ENCODE measurements around the gene DMKN. TPM values are rescaled to one million over a fixed set of nuclear protein-coding genes. Genes with fewer than 3 reads are reported as not detected.

The DMKN gene
- total and polyA plus RNA-seq, 4 donors = 79.0 to 278 (median 106) TPM

DNA sequence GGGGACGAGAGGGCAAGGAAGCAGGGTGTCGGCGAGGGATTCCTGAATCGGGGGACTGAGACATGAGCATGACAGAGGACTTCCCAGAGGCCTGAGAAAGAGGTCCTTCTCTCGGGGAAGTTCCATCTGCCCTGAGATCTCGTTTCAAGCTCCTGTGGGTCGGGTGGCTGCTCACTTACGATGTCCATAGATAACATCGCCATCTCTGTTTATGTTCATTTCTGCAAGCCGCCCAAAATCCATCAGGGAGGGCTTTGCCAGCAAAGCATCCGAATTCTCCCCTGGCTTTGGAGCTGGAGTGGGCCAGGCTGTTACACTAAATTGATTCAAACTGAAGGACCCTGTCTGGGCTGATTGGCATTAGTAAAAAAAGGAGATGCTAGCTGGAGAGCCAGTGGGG, 5.9 kb downstream of the DMKN start:
- 78 to 83% methylated on average over 11 of the region's 11 CpGs for WGBS, 2 donors
- H3K9ac ChIP-seq (ENCODE audit: insufficient read depth in 1 of 2, low read length in 2 of 2) = no peak overlapping the region
- no peaks in the 10 kb centered on the region for H3K9me3 ChIP-seq (ENCODE audit: control insufficient read depth in 4 of 4, insufficient read depth in 3 of 4, low read length in 3 of 4)
- H3K27ac ChIP-seq (ENCODE audit: low read depth in 1 of 2, low read length in 1 of 2) = no peak overlapping the region
- peaks cover 0 to 8% (median 0%) of the 10 kb centered on the region in 5 donors for H3K4me1 ChIP-seq (ENCODE audit: control insufficient read depth in 5 of 5, insufficient read depth in 5 of 5, low read length in 5 of 5)
- ATAC-seq (ENCODE audit: insufficient read depth, low FRiP score) = no peak
- no peaks in the 10 kb centered on the region for H3K36me3 ChIP-seq (ENCODE audit: control insufficient read depth in 4 of 4, insufficient read depth in 4 of 4, low read length in 4 of 4)
- TF ChIP-seq, protein P1, sequence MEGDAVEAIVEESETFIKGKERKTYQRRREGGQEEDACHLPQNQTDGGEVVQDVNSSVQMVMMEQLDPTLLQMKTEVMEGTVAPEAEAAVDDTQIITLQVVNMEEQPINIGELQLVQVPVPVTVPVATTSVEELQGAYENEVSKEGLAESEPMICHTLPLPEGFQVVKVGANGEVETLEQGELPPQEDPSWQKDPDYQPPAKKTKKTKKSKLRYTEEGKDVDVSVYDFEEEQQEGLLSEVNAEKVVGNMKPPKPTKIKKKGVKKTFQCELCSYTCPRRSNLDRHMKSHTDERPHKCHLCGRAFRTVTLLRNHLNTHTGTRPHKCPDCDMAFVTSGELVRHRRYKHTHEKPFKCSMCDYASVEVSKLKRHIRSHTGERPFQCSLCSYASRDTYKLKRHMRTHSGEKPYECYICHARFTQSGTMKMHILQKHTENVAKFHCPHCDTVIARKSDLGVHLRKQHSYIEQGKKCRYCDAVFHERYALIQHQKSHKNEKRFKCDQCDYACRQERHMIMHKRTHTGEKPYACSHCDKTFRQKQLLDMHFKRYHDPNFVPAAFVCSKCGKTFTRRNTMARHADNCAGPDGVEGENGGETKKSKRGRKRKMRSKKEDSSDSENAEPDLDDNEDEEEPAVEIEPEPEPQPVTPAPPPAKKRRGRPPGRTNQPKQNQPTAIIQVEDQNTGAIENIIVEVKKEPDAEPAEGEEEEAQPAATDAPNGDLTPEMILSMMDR (IDR thresholded peaks at IDR 0.05; ENCODE audit: control extremely low read depth, extremely low read depth) = no peak
- no peak overlapping the region for H3K4me3 ChIP-seq
- DNase-seq = no peak
- peaks cover 0 to 12% (median 7%) of the 10 kb centered on the region in 3 donors for H3K27me3 ChIP-seq (ENCODE audit: control insufficient read depth in 3 of 3, insufficient read depth in 3 of 3, low read length in 2 of 3)

DNA sequence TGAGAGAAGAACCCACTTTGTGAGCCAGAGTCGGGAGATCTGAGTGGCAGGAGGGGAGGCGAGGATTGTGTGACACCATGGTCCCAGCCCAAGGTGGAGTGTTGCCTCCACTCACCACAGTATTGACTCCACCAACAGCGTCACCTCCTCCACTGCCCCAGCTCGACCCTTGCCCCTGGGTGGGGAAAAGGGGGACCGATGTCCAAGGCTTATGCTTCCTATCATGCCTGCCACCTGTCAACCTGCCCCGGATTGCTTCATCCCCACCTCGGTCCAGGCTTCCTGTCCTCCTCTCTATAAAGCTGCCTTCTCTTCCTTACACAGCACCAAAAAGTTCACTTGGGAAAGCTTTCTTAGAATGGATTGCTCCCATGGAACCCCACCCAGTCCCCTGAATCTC, 7.4 kb downstream of the DMKN start:
- Histone ChIP-seq H3K4me3 (no peak overlapping the region), H3K36me3 (ENCODE audit: control insufficient read depth in 4 of 4, insufficient read depth in 4 of 4, low read length in 4 of 4) (no peaks in the 10 kb centered on the region), H3K27ac (ENCODE audit: low read depth in 1 of 2, low read length in 1 of 2) (no peak overlapping the region), H3K9me3 (ENCODE audit: control insufficient read depth in 4 of 4, insufficient read depth in 3 of 4, low read length in 3 of 4) (no peaks in the 10 kb centered on the region), H3K9ac (ENCODE audit: insufficient read depth in 1 of 2, low read length in 2 of 2) (no peak overlapping the region), H3K27me3 (ENCODE audit: control insufficient read depth in 3 of 3, insufficient read depth in 3 of 3, low read length in 2 of 3) (peaks cover 0 to 12% (median 7%) of the 10 kb centered on the region in 3 donors), H3K4me1 (ENCODE audit: control insufficient read depth in 5 of 5, insufficient read depth in 5 of 5, low read length in 5 of 5) (peaks cover 0 to 8% (median 0%) of the 10 kb centered on the region in 5 donors)
- TF ChIP-seq, protein P1 (IDR thresholded peaks at IDR 0.05; ENCODE audit: control extremely low read depth, extremely low read depth) = no peak
- DNase-seq (no peak), ATAC-seq (ENCODE audit: insufficient read depth, low FRiP score) (no peak)
- 77 to 84% methylated on average over 7 of the region's 7 CpGs for WGBS, 2 donors

DNA sequence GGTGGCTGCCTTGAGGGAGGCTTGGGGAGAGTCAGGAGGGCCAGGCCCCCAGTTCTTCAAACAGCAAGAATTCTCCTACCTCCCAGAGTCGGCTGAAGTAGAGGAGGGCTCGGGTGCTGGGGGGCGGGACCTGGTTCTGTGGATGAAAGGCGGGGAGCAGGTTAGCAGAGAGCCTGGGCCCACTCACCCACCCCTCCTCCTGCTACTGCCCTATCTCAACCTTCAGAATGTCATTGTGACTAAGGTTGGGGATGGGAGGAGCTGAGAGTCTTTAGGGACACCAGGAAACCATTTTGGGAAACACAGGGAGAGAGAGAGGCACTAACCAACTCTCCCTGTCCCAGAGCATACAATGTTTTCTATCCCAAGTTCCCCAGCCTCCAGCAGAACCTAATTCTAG, 10.7 kb downstream of the DMKN start:
- H3K27ac ChIP-seq (ENCODE audit: low read depth in 1 of 2, low read length in 1 of 2) = no peak overlapping the region
- DNase-seq (no peak), ATAC-seq (ENCODE audit: insufficient read depth, low FRiP score) (no peak)
- TF ChIP-seq, protein P1 (IDR thresholded peaks at IDR 0.05; ENCODE audit: control extremely low read depth, extremely low read depth) = no peak
- no peaks in the 10 kb centered on the region for H3K4me1 ChIP-seq (ENCODE audit: control insufficient read depth in 5 of 5, insufficient read depth in 5 of 5, low read length in 5 of 5)
- H3K4me3 ChIP-seq = no peak overlapping the region
- WGBS, 2 donors = 86 to 94% methylated on average over 4 of the region's 4 CpGs
- no peak overlapping the region for H3K9ac ChIP-seq (ENCODE audit: insufficient read depth in 1 of 2, low read length in 2 of 2)
- no peaks in the 10 kb centered on the region for H3K9me3 ChIP-seq (ENCODE audit: control insufficient read depth in 4 of 4, insufficient read depth in 3 of 4, low read length in 3 of 4)
- peaks cover 0 to 4% (median 0%) of the 10 kb centered on the region in 4 donors for H3K36me3 ChIP-seq (ENCODE audit: control insufficient read depth in 4 of 4, insufficient read depth in 4 of 4, low read length in 4 of 4)
- peaks cover 0 to 2% (median 0%) of the 10 kb centered on the region in 3 donors for H3K27me3 ChIP-seq (ENCODE audit: control insufficient read depth in 3 of 3, insufficient read depth in 3 of 3, low read length in 2 of 3)

DNA sequence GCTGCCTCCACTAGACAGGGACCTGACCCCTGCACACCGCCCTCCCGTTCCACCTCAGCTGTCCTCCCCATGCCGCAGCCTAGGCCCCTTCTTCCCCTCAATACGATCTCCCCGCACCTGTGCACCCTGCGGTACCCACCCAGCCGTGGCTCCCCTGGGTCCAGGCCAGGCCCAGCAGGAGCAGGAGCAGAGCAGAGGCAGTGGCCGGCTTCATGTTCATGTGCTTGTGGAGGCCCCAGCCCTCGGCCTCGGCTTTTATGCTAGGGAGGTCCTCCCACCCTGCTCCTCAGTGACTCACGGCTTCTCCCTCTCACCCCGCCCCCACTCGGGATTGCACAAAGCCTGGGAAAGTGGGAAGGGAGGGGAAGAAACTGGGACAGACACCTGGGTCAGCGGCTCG, 11.8 kb downstream of the DMKN start:
- TF ChIP-seq, protein P1 (IDR thresholded peaks at IDR 0.05; ENCODE audit: control extremely low read depth, extremely low read depth) = no peak
- ATAC-seq (ENCODE audit: insufficient read depth, low FRiP score) (no peak), DNase-seq (no peak)
- no peaks in the 10 kb centered on the region for H3K9me3 ChIP-seq (ENCODE audit: control insufficient read depth in 4 of 4, insufficient read depth in 3 of 4, low read length in 3 of 4)
- H3K4me1 ChIP-seq (ENCODE audit: control insufficient read depth in 5 of 5, insufficient read depth in 5 of 5, low read length in 5 of 5) = no peaks in the 10 kb centered on the region
- peaks cover 0 to 4% (median 0%) of the 10 kb centered on the region in 4 donors for H3K36me3 ChIP-seq (ENCODE audit: control insufficient read depth in 4 of 4, insufficient read depth in 4 of 4, low read length in 4 of 4)
- no peak overlapping the region for H3K27ac ChIP-seq (ENCODE audit: low read depth in 1 of 2, low read length in 1 of 2)
- WGBS, 2 donors = 82 to 92% methylated on average over 15 of the region's 15 CpGs
- H3K9ac ChIP-seq (ENCODE audit: insufficient read depth in 1 of 2, low read length in 2 of 2) = no peak overlapping the region
- no peak overlapping the region for H3K4me3 ChIP-seq
- H3K27me3 ChIP-seq (ENCODE audit: control insufficient read depth in 3 of 3, insufficient read depth in 3 of 3, low read length in 2 of 3) = peaks cover 0 to 2% (median 0%) of the 10 kb centered on the region in 3 donors

All from lung (tissue), 12 donors.